ENCODE results near the gene MAPK8IP1. TPM values are rescaled to one million over a fixed set of nuclear protein-coding genes. Genes with fewer than 3 reads are reported as not detected.

Gene MAPK8IP1
- polyA plus RNA-seq, 5 donors, result 4.1 to 13.7 (median 5.5) TPM

DNA sequence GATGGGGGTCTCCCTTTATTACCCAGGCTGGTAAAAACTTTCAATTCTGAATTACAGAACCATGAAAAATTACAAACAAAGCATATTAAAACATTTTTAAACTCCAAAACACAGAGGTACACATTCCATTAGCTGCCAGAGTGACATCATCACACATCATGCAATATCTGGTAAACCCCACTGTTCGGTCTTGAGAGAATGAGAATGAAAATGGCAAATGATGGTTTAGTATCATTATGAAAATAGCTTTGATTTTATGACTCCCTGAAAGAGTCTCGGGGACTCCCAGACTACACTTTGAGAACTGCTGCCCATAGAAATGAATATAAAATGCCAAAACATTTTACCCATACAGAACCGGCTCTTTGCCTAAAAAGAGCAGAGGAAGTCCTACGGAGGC is 55.8 kb downstream of the MAPK8IP1 start:
- no peak for DNase-seq

DNA sequence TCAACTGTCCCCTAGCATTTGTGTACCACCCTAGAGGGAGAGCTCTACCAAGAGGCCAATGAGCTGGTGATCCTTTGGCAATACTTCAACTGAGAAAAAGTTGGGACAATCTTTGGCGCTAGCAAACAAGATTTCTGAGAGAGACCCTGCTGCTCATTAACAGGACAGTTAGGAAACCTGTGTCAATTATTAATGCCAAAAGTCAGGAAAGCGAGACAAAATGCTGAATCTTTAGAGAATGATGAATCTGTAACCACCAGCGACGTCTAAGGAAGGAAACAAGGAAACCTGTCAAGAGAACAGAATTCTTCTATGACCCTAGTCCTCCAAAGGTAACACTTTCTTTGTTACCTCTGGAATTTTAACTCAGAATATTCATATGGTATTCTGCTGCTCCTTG is 56.9 kb downstream of the MAPK8IP1 start:
- no peak for DNase-seq

DNA sequence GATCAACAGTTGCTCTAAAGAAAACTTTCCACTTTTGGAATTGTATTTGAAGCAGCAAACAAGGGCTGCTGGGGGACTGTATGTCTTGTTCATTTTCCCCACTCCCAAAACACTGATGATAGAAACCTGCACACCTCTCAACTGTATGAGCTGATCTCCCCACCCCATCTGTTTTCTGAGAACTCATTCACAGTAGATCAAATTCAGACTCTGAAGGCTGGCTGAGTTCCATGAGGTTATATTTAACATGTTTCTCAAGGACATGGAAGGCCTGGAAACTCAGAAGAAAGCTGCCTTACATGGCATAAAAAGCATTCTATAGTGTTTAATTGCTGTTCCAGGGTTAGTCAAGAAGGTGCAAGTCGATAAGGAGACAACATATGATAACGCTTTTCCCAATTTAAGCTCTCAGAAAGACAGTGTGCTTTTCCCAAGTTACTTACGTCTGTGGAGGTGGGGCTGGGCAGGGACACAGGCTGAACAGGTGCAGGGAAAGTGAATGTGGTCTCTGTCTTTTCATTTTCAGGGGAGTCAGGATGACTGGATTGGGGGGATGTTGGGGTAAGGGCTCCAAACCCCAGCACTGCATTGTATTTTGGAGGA is 60.0 kb downstream of the MAPK8IP1 start:
- DNase-seq, result no peak

GRCh38 chr11:45947885-45948284 is 62.4 kb downstream of the MAPK8IP1 start:
- no peak for DNase-seq

DNA sequence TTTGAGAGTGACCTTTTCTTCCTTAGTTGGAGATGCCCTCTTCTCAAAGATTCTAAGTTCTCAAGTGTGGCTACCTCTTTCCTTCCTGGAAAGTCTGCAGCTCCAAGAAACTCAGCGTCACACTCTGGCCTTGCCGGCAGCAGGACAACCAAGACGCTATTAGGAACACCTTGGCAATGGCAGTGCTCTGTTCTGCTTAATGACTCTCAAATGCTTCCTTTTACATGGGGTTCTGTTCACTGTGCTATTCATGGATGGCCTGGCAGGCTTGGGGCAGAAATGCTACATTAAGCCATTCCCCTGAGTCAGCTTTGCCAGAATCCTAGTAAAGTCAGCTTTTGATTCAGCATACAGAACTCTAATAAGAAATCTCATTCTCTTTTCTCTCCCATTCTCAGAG is 62.9 kb downstream of the MAPK8IP1 start:
- no peak for DNase-seq

- no peak for DNase-seq
Observed at GRCh38 chr11:45949992-45950407, 64.5 kb downstream of the MAPK8IP1 start.

Other genes with a start within 250 kb of the MAPK8IP1 start
- gene CHST1, start 220.0 kb upstream of the MAPK8IP1 start, polyA plus RNA-seq (ENCODE audit: insufficient read depth in 1 of 5, insufficient read length in 5 of 5, low replicate concordance in 1 of 5), result 1 to 10 TPM; 4.2 to 7.3 (median 5.6) TPM
- 1 to 10 TPM; 5.9 to 8.8 (median 6.9) TPM for gene SLC35C1, start 80.5 kb upstream of the MAPK8IP1 start, polyA plus RNA-seq (ENCODE audit: insufficient read depth in 1 of 5, insufficient read length in 5 of 5, low replicate concordance in 1 of 5)
- gene CRY2, start 38.2 kb upstream of the MAPK8IP1 start, polyA plus RNA-seq (ENCODE audit: insufficient read depth in 1 of 5, insufficient read length in 5 of 5, low replicate concordance in 1 of 5), result 10 to 100 TPM; 25.5 to 35.4 (median 28.2) TPM
- under 1 TPM; 0.21 to 0.33 (median 0.27) TPM for gene FREY1, start 21.6 kb downstream of the MAPK8IP1 start, polyA plus RNA-seq (ENCODE audit: insufficient read depth in 1 of 5, insufficient read length in 5 of 5, low replicate concordance in 1 of 5)
- 10 to 100 TPM in 4 of 5 donors, 1 to 10 TPM in 1; 9.2 to 18.1 (median 12.8) TPM for gene PEX16, start 32.2 kb downstream of the MAPK8IP1 start, polyA plus RNA-seq (ENCODE audit: insufficient read depth in 1 of 5, insufficient read length in 5 of 5, low replicate concordance in 1 of 5)
- 10 to 100 TPM; 11.4 to 18.1 (median 14.5) TPM for gene LARGE2, start 37.0 kb downstream of the MAPK8IP1 start, polyA plus RNA-seq (ENCODE audit: insufficient read depth in 1 of 5, insufficient read length in 5 of 5, low replicate concordance in 1 of 5)
- gene PHF21A, start 235.8 kb downstream of the MAPK8IP1 start, polyA plus RNA-seq (ENCODE audit: insufficient read depth in 1 of 5, insufficient read length in 5 of 5, low replicate concordance in 1 of 5), result 10 to 100 TPM; 51.5 to 68.4 (median 64.1) TPM

Measured in right lung (tissue), 5 donors.